Endothelial cell of umbilical vein (primary cell): ENCODE results near the gene GRB14. TPM values are rescaled to one million over a fixed set of nuclear protein-coding genes. Genes with fewer than 3 reads are reported as not detected.

ENCODE experiments used
- BruUV-seq: library from RNA; stranded (reverse); fragments of 400-500 nt; replicated peaks from 2 replicates; lab custom pipeline; 2021; lab: Mats Ljungman, UMichigan
- CTCF ChIA-PET: fragments of 300-600, 350-600 bp; sonication (Branson Sonifier 250); formaldehyde crosslinking; loops from one replicate; lab custom pipeline; 2021; ENCODE audit warnings: antibody characterized with exemption, inconsistent platforms; lab: Charles Lee
- POLR2A ChIA-PET: fragments of 300-600, 350-600 bp; sonication (Branson Sonifier 250); formaldehyde crosslinking; loops from one replicate; lab custom pipeline; 2021; ENCODE audit warnings: antibody characterized with exemption, inconsistent platforms; lab: Charles Lee
- DNase-seq: peaks from one replicate; pipeline ENCODE4 v3.0.0-alpha.2; 2011; ENCODE audit warnings: low read depth, low spot score
- FAIRE-seq: peaks from 2 replicates; lab custom pipeline; 2011; peaks lifted over from hg19 to GRCh38; lab: Jason Lieb, UNC
- H2AFZ ChIP-seq: 2 replicates; pipeline ENCODE4 v1.6.0; 2012; ENCODE audit warnings: low read depth, low read length, control low read depth, inconsistent platforms
- H3K27ac ChIP-seq: 2 replicates; pipeline ENCODE4 v1.5.1; 2011; ENCODE audit warnings: low read depth, mild to moderate bottlenecking, control low read depth, low read length, moderate library complexity; ENCODE audit not compliant: insufficient read depth
- H3K27me3 ChIP-seq, 2 experiments: 2 replicates each; pipeline versions ENCODE4 v1.6.0 to v1.6.1; 2011; ENCODE audit warnings: low read length in 2 of 2, mixed read lengths in 1 of 2; ENCODE audit not compliant: control insufficient read depth in 2 of 2, insufficient read depth in 2 of 2
- H3K36me3 ChIP-seq, 2 experiments: 2 replicates in 1 of 2; 3 replicates in 1 of 2; pipeline ENCODE4 v1.5.1; 2011; ENCODE audit warnings: low read length in 2 of 2, mild to moderate bottlenecking in 1 of 2, moderate library complexity in 1 of 2; ENCODE audit not compliant: control insufficient read depth in 2 of 2, insufficient read depth in 2 of 2; ENCODE audit errors: extremely low read depth in 1 of 2
- H3K4me1 ChIP-seq: 3 replicates; pipeline ENCODE4 v1.5.1; 2011; ENCODE audit warnings: mild to moderate bottlenecking, low read length; ENCODE audit not compliant: control insufficient read depth, insufficient read depth; ENCODE audit errors: extremely low read depth
- H3K4me2 ChIP-seq: 2 replicates; pipeline ENCODE4 v1.6.1; 2011; ENCODE audit warnings: low read length, control low read depth, mixed read lengths; ENCODE audit not compliant: insufficient read depth
- H3K4me3 ChIP-seq, 3 experiments: fragments of 200-600 bp in 1 of 3; sonication (generic), shearing (Covaris generic) in 1 of 3; replicated peaks in 1 of 3; 2 replicates each; pipeline ENCODE4 v1.5.1; 2011 to 2016; ENCODE audit warnings: control low read depth in 3 of 3, low read length in 3 of 3, mild to moderate bottlenecking in 2 of 3, inconsistent platforms in 1 of 3, low read depth in 1 of 3, moderate library complexity in 1 of 3; ENCODE audit not compliant: insufficient read depth in 1 of 3
- H3K79me2 ChIP-seq: 2 replicates; pipeline ENCODE4 v1.6.0; 2012; ENCODE audit warnings: low read length, inconsistent platforms; ENCODE audit not compliant: control insufficient read depth, insufficient read depth
- H3K9ac ChIP-seq: replicated peaks from 2 replicates; pipeline ENCODE3; 2011; ENCODE audit warnings: low read length, control low read depth; ENCODE audit not compliant: insufficient read depth; ENCODE audit errors: extremely low read depth
- H3K9me1 ChIP-seq: replicated peaks from 3 replicates; pipeline ENCODE4 v1.6.0; 2011; ENCODE audit warnings: mild to moderate bottlenecking, low read length; ENCODE audit not compliant: control insufficient read depth, insufficient read depth; ENCODE audit errors: extremely low read depth
- H3K9me3 ChIP-seq: replicated peaks from 2 replicates; pipeline ENCODE4 v1.5.1; 2012; ENCODE audit warnings: low read length, inconsistent platforms; ENCODE audit not compliant: control insufficient read depth, insufficient read depth
- H4K20me1 ChIP-seq: replicated peaks from 2 replicates; pipeline ENCODE3; 2011; ENCODE audit warnings: mild to moderate bottlenecking, low read length; ENCODE audit not compliant: control insufficient read depth, insufficient read depth; ENCODE audit errors: extremely low read depth
- CTCF ChIP-seq, 2 donors: IDR thresholded peaks; 1 replicate in 1 of 2; 2 replicates in 1 of 2; pipeline ENCODE4 v1.5.1; 2011; ENCODE audit warnings: low read length in 2 of 2, mild to moderate bottlenecking in 2 of 2, moderate library complexity in 2 of 2, control low read depth in 1 of 2, inconsistent platforms in 1 of 2, low read depth in 1 of 2; ENCODE audit not compliant: insufficient read depth in 1 of 2; ENCODE audit errors: extremely low read depth in 1 of 2
- EZH2 ChIP-seq: IDR thresholded peaks from 2 replicates; pipeline ENCODE4 v1.6.1; 2012; ENCODE audit warnings: borderline replicate concordance, low read depth, mild to moderate bottlenecking, moderate library complexity, low read length, inconsistent platforms; ENCODE audit not compliant: severe bottlenecking
- FOS ChIP-seq: IDR thresholded peaks from 2 replicates; pipeline ENCODE4 v1.6.1; 2011; ENCODE audit warnings: mild to moderate bottlenecking, low read length, moderate library complexity, borderline replicate concordance; ENCODE audit not compliant: insufficient read depth
- GATA2 ChIP-seq: IDR thresholded peaks from 2 replicates; pipeline ENCODE4 v1.7.0; 2011; ENCODE audit warnings: low read depth, mild to moderate bottlenecking, moderate library complexity, mixed read lengths, low read length; ENCODE audit not compliant: insufficient read length, insufficient read depth
- JUN ChIP-seq: IDR thresholded peaks from 2 replicates; pipeline ENCODE4 v1.6.1; 2011; ENCODE audit warnings: borderline replicate concordance, low read depth; ENCODE audit not compliant: insufficient read length, insufficient read depth
- MYC ChIP-seq: IDR thresholded peaks from one replicate; pipeline ENCODE4 v1.6.1; 2011; ENCODE audit warnings: mild to moderate bottlenecking, low read depth, low read length
- POLR2A ChIP-seq: IDR thresholded peaks from 2 replicates; pipeline ENCODE4 v1.6.1; 2012; ENCODE audit warnings: low read depth, mild to moderate bottlenecking, control low read depth, low read length
- POLR2AphosphoS5 ChIP-seq: IDR thresholded peaks from 2 replicates; pipeline ENCODE4 v1.6.1; 2012; ENCODE audit warnings: low read depth, mild to moderate bottlenecking, control low read depth, low read length, moderate library complexity; ENCODE audit not compliant: insufficient read depth
- dilution Hi-C: fragments of 300-500 bp; cut with MboI; formaldehyde crosslinking; loops from one replicate; pipeline ENCODE4 v1.15.0; 2019; ENCODE audit warnings: low sequenced_read_pairs; ENCODE audit not compliant: extremely low pct_ligation_motif_present
- intact Hi-C: fragments of 100-400 bp; cut with micrococcal nuclease; formaldehyde crosslinking; loops from one replicate; pipeline ENCODE4 v1.10.0; 2022
- polyA plus RNA-seq, 4 experiments: library from polyadenylated mRNA; depleted of rRNA in 3 of 4; stranded (reverse) in 3 of 4; unstranded in 1 of 4; fragments of >200 nt; gene quantifications; 2 replicates each; pipeline versions ENCODE4 v1.2.1 to v1.2.3, GENCODE V29; 2011 to 2012; ENCODE audit warnings: missing spikeins in 1 of 4
- total RNA-seq: library from RNA; stranded (reverse); gene quantifications from 2 replicates; pipeline ENCODE4 v1.2.3, GENCODE V29; 2021
- TF ChIP-seq, protein P1 (sequence below): IDR thresholded peaks from 2 replicates; pipeline ENCODE4 v1.6.1; 2011; ENCODE audit not compliant: insufficient read depth, insufficient read length

The GRB14 gene
- total and polyA plus RNA-seq, 2 donors (not counting 3 experiments of a cell fraction or from before 2014, with no cell fraction given), result 3.0 to 10.3 TPM

DNA sequence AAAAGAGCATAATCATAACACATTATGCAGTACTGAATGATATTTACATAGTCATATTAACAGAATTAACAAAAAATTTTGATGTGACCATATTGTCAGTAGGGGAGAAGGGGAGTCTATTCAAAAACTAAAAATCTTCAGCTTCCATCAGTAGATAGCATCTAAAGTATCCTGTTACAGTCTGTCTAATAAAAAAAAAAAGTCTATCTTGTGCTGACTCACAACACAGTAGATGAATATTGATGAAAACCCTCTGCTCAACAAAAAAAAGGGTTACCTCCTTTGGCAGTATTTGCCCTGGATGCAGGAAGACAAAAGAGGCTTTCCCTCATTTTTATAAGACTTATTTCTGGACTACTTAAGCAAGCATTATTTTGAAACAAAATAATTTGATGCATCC lies 27.3 kb downstream of the GRB14 start:
- H3K27ac ChIP-seq, result no peak overlapping the region
- ChIA-PET POLR2A (no interaction called here), CTCF (no interaction called here)
- intact Hi-C loops, result no loop called here
- no peaks in the 10 kb centered on the region for H3K27me3 ChIP-seq
- no peaks in the 10 kb centered on the region for H3K9me3 ChIP-seq
- H2AFZ ChIP-seq, result no peak overlapping the region
- no peak for FAIRE-seq
- peaks cover 6% of the 10 kb centered on the region for H3K79me2 ChIP-seq
- no peaks in the 10 kb centered on the region for H3K36me3 ChIP-seq
- H3K9me1 ChIP-seq, result no peaks in the 10 kb centered on the region
- peaks cover 15% of the 10 kb centered on the region for H3K4me1 ChIP-seq
- H3K4me3 ChIP-seq, result no peak overlapping the region
- TF ChIP-seq FOS (no peak), CTCF (IDR thresholded peaks at IDR 0.05; ENCODE audit: extremely low read depth in 1 of 2, insufficient read depth in 1 of 2, low read depth in 1 of 2, low read length in 2 of 2) (no peak), EZH2 (no peak), POLR2A (no peak), GATA2 (no peak), POLR2AphosphoS5 (no peak), JUN (no peak), MYC (no peak)
- TF ChIP-seq, protein P1, sequence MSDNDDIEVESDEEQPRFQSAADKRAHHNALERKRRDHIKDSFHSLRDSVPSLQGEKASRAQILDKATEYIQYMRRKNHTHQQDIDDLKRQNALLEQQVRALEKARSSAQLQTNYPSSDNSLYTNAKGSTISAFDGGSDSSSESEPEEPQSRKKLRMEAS, result no peak
- dilution Hi-C loops, result no loop called here
- H3K4me2 ChIP-seq, result no peak overlapping the region
- H4K20me1 ChIP-seq, result no peaks in the 10 kb centered on the region
- no TSS peak for BruUV-seq
- no peak overlapping the region for H3K9ac ChIP-seq
- DNase-seq, result no peak
